ENCODE data around the gene SRPK1. TPM values are rescaled to one million over a fixed set of nuclear protein-coding genes. Genes with fewer than 3 reads are reported as not detected.

Gene SRPK1
- total RNA-seq, 2 experiments from 2014 or later, result 65.9 to 66.0 TPM

- H3K36me3 Mint-ChIP-seq (ENCODE audit: low read depth), result no peaks in the 10 kb centered on the region
- no peaks in the 10 kb centered on the region for H3K4me1 Mint-ChIP-seq
- no peak for DNase-seq
- H3K4me3 Mint-ChIP-seq, result no peak overlapping the region
- H3K27ac Mint-ChIP-seq, result no peak overlapping the region
- POLR2A ChIA-PET, result no interaction called here
- H3K27me3 Mint-ChIP-seq, result no peaks in the 10 kb centered on the region
- CTCF ChIA-PET, result interaction anchor here (0.6 kb wide), 2 partner anchors 218 to 652 kb away, joined by 3 to 4 read pairs; no protein-coding TSS in a partner anchor
- H3K9me3 Mint-ChIP-seq, result no peaks in the 10 kb centered on the region
These were observed 96.2 kb downstream of the SRPK1 start for GRCh38 chr6:35824552-35825192.

DNA sequence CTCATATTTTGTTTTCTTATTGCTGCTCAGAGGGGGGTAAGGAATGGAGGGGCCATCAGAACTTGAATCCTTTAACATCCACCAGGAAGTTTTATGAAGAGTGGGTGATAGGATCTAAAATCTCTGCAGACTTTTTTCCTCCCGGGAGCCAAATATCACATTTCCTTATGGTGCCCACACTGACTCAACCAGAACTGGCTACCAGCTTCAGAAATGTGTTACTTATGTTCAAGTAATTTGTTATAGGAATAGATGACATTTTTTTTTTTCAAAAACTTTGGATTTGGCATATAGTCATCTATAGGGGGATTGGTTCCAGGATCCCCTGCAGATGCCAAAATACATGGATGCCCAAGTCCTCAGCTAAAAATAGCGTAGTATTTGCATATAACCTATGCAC is 97.3 kb downstream of the SRPK1 start:
- ChIA-PET CTCF (no interaction called here), POLR2A (no interaction called here)
- Mint-ChIP-seq H3K27ac (no peak overlapping the region), H3K4me3 (no peak overlapping the region), H3K9me3 (no peaks in the 10 kb centered on the region), H3K36me3 (ENCODE audit: low read depth) (no peaks in the 10 kb centered on the region), H3K27me3 (no peaks in the 10 kb centered on the region), H3K4me1 (no peaks in the 10 kb centered on the region)
- DNase-seq, result no peak

- H3K4me3 Mint-ChIP-seq, result no peak overlapping the region
- ChIA-PET POLR2A (no interaction called here), CTCF (no interaction called here)
- H3K27me3 Mint-ChIP-seq, result peaks cover 2% of the 10 kb centered on the region
- peaks cover 3% of the 10 kb centered on the region for H3K9me3 Mint-ChIP-seq
- H3K36me3 Mint-ChIP-seq (ENCODE audit: low read depth), result no peaks in the 10 kb centered on the region
- H3K4me1 Mint-ChIP-seq, result no peaks in the 10 kb centered on the region
- no peak for DNase-seq
- no peak overlapping the region for H3K27ac Mint-ChIP-seq
These were observed 103.4 kb downstream of the SRPK1 start for GRCh38 chr6:35817515-35817914.

DNA sequence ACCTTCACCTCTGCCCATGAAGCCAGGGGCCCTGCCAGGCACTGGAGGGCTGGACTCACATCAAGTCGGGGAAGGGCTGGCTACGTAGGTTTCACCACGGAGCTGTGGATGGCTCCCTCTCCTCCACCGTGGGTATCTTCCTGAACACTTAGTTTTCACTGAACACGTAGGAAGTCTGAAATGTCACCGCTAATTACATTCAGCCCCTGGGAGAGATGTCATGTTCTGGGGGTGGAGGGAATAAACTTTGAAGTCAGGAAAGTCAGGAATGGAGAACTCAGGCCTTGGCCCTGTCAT is 109.3 kb downstream of the SRPK1 start:
- Mint-ChIP-seq H3K27me3 (no peaks in the 10 kb centered on the region), H3K4me3 (no peak overlapping the region), H3K4me1 (peaks cover 3% of the 10 kb centered on the region), H3K36me3 (ENCODE audit: low read depth) (no peaks in the 10 kb centered on the region), H3K27ac (no peak overlapping the region), H3K9me3 (peaks cover 3% of the 10 kb centered on the region)
- ChIA-PET POLR2A (no interaction called here), CTCF (no interaction called here)
- DNase-seq, result no peak

DNA sequence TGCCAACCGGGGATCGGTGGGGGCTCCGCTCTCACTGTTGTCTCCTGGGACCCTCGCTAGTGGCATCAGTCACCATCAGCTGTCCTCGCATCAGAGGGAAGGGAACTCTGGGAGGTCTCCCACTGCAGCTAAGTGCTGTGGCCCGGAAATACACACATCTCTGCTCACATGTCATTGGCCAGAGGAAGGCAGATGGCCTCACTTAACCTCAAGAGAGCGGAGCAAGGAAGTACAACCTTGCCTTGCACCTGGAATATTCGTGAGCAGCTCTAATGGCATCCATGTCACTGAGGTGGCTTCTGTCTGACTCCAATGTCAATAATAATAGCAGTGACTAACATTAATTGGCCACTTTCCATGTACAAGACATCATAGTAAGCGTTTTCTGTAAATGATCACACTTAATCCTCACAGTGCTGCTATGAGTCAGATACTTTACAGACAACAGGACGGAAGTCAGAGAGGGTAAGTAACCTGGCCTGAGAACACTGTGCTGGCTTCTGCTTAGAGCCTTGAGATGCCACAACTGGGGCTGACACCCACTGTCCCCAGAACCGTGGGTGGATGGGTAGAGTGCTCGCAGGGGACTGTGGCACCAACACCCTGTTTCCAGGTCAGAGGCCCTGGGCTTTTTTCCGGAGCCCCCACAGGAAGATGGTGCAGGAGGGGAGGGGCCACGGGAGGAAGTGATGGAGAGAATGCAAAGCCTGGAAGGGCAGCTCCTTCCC is 109.8 kb downstream of the SRPK1 start:
- peaks cover 2% of the 10 kb centered on the region for H3K27me3 Mint-ChIP-seq
- POLR2A ChIA-PET, result no interaction called here
- no peak for DNase-seq
- peaks cover 3% of the 10 kb centered on the region for H3K4me1 Mint-ChIP-seq
- no peak overlapping the region for H3K27ac Mint-ChIP-seq
- H3K9me3 Mint-ChIP-seq, result peaks cover 3% of the 10 kb centered on the region
- H3K36me3 Mint-ChIP-seq (ENCODE audit: low read depth), result no peaks in the 10 kb centered on the region
- CTCF ChIA-PET, result interaction anchor here (0.8 kb wide), 1 partner anchor 284 kb away, joined by 4 read pairs; no protein-coding TSS in a partner anchor
- no peak overlapping the region for H3K4me3 Mint-ChIP-seq

- Mint-ChIP-seq H3K36me3 (ENCODE audit: low read depth) (no peaks in the 10 kb centered on the region), H3K4me3 (no peak overlapping the region), H3K4me1 (peaks cover 6% of the 10 kb centered on the region), H3K9me3 (no peaks in the 10 kb centered on the region), H3K27ac (no peak overlapping the region), H3K27me3 (peaks cover 5% of the 10 kb centered on the region)
- ChIA-PET POLR2A (no interaction called here), CTCF (interaction anchor here (0.6 kb wide), 1 partner anchor 16 kb away, joined by 6 read pairs; no protein-coding TSS in a partner anchor)
- no peak for DNase-seq
These were observed 111.1 kb downstream of the SRPK1 start for GRCh38 chr6:35809809-35810208.

- DNase-seq, result no peak
- Mint-ChIP-seq H3K27ac (no peak overlapping the region), H3K36me3 (ENCODE audit: low read depth) (no peaks in the 10 kb centered on the region), H3K4me1 (peaks cover 7% of the 10 kb centered on the region), H3K27me3 (peaks cover 5% of the 10 kb centered on the region), H3K4me3 (no peak overlapping the region), H3K9me3 (no peaks in the 10 kb centered on the region)
- POLR2A ChIA-PET, result no interaction called here
- CTCF ChIA-PET, result interaction anchor here (0.6 kb wide), 1 partner anchor 188 kb away, joined by 3 read pairs; no protein-coding TSS in a partner anchor
These were observed 112.2 kb downstream of the SRPK1 start for GRCh38 chr6:35808688-35809087.

DNA sequence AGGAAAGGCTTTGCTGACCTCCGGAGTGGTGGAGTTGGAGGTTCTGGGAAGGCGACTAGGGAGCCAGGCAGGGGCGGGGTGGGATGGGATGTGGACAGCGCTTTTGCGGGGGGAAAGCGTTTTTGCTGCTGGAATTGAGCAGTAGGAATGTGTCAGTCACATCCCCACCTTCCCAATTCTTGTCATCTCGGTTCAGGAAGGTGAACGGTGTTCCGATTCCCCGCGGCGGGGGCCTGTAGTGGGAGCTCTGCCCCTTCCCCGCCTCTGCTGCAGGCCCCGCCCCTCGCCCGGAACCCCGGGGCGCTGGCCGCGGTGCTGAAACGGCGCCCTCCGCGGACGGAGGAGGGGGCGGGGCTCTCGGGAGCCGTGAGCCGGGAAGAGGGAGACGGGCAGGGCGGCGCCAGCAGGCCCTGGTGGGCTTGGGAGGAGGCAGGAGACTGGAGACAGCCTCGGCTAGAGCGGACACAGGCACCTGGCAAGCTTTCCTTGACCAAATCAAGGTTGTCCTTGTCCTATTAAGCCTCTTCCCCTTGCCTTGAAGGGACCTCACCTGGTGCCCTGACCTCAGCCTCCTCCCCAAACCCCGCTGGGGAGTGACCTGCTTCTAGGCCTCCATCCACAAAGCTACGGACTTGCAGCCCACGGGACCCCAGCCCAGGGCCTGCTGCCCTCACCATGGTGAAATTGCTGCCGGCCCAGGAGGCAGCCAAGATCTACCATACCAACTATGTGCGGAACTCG is 115.7 kb downstream of the SRPK1 start, which contains the start of gene LHFPL5:
Gene LHFPL5 (plus strand): TSS at position 357 of the 741 bp plus-strand sequence. CDS start 319 bp downstream, at position 676.
- Mint-ChIP-seq H3K36me3 (ENCODE audit: low read depth) (no peaks in the 10 kb centered on the region), H3K27me3 (peaks cover 5% of the 10 kb centered on the region), H3K27ac (no peak within 1 kb of the TSS), H3K4me3 (no peak within 1 kb of the TSS), H3K9me3 (no peaks in the 10 kb centered on the region), H3K4me1 (peaks cover 4% of the 10 kb centered on the region)
- peak; percentile 64 for DNase-seq
- CTCF ChIA-PET, result interaction anchor here (0.5 kb wide), 1 partner anchor 523 kb away, joined by 3 read pairs; no protein-coding TSS in a partner anchor
- POLR2A ChIA-PET, result no interaction called here

DNA sequence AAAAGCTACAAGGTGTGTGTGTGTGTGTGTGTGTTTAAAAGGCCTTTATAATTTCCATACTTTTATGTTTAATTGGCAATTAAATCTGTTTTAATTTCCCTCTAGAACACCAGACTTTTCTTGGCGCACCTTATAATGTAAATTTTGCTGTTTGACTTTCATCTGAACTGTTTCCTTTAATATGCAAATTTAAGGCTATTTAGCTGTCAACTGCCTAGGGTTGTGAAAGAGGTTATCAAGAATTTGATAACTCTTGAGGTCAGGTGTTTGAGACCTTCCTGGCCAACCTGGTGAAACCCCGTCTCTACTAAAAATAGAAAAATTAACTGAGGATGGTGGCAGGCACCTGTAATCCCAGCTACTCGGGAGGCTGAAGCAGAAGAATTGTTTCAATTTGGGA is 119.8 kb downstream of the SRPK1 start:
- Mint-ChIP-seq H3K27ac (no peak overlapping the region), H3K9me3 (no peaks in the 10 kb centered on the region), H3K36me3 (ENCODE audit: low read depth) (no peaks in the 10 kb centered on the region), H3K27me3 (peaks cover 6% of the 10 kb centered on the region), H3K4me1 (peaks cover 4% of the 10 kb centered on the region), H3K4me3 (no peak overlapping the region)
- POLR2A ChIA-PET, result no interaction called here
- CTCF ChIA-PET, result interaction anchor here (0.6 kb wide), 1 partner anchor 42 kb away, joined by 3 read pairs; no protein-coding TSS in a partner anchor
- DNase-seq, result no peak

GRCh38 chr6:35798706-35799105 is 122.2 kb downstream of the SRPK1 start:
- ChIA-PET POLR2A (no interaction called here), CTCF (interaction anchor here (1.1 to 1.7 kb wide), 2 partner anchors 12 to 21 kb away, joined by 3 read pairs; no protein-coding TSS in a partner anchor)
- Mint-ChIP-seq H3K9me3 (no peaks in the 10 kb centered on the region), H3K27me3 (peaks cover 3% of the 10 kb centered on the region), H3K36me3 (ENCODE audit: low read depth) (no peaks in the 10 kb centered on the region), H3K4me3 (no peak overlapping the region), H3K27ac (no peak overlapping the region), H3K4me1 (no peaks in the 10 kb centered on the region)
- no peak for DNase-seq

DNA sequence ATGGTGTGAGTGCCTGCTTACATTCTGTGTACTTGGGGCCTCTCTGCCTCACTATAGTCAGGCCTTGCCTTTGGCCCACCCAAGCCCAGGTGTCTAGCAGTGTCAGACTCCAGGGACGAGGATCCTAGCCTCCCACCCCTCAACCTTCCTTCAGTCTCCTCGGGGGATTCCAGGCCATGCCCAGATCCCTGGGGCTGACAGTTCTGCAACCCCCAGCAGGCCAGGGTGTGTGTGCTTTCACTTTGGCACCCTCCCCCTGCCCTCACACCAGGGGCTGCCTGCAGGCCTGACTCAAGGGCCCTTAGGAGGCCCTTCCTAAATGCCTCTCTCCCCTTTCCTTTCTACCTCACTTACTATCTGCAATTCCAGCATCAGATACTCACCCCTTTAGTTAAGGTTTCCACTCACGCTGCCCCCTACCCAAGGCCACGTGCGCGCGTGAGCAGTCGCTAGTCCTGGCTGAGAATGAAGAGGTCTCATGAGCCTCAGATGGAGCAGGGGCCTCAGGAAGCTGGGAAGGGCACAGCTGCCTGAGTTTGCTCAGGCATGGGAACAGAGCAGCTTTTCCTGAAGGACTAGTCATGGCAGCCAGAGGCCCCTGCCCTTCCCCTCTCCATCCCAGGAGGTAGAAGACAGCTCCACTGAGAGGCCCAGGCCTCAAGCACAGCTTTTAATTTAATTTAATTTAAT is 122.9 kb downstream of the SRPK1 start:
- H3K4me1 Mint-ChIP-seq, result no peaks in the 10 kb centered on the region
- no peaks in the 10 kb centered on the region for H3K9me3 Mint-ChIP-seq
- CTCF ChIA-PET, result interaction anchor here (0.6 to 2.0 kb wide), 5 partner anchors 9 to 779 kb away, joined by 3 to 6 read pairs (median 4); no protein-coding TSS in a partner anchor
- H3K27ac Mint-ChIP-seq, result no peak overlapping the region
- H3K4me3 Mint-ChIP-seq, result no peak overlapping the region
- POLR2A ChIA-PET, result no interaction called here
- H3K27me3 Mint-ChIP-seq, result peaks cover 3% of the 10 kb centered on the region
- DNase-seq, result no peak
- no peaks in the 10 kb centered on the region for H3K36me3 Mint-ChIP-seq (ENCODE audit: low read depth)

GRCh38 chr6:35796236-35796635 is 124.7 kb downstream of the SRPK1 start:
- DNase-seq, result no peak
- Mint-ChIP-seq H3K4me3 (no peak overlapping the region), H3K4me1 (no peaks in the 10 kb centered on the region), H3K36me3 (ENCODE audit: low read depth) (no peaks in the 10 kb centered on the region), H3K27me3 (peaks cover 9% of the 10 kb centered on the region), H3K9me3 (no peaks in the 10 kb centered on the region), H3K27ac (no peak overlapping the region)
- POLR2A ChIA-PET, result no interaction called here
- CTCF ChIA-PET, result interaction anchor here (0.6 to 2.0 kb wide), 5 partner anchors 9 to 432 kb away, joined by 3 to 6 read pairs (median 4); no protein-coding TSS in a partner anchor
